Activated T-cell treated with anti-CD3 and anti-CD28 coated beads for 4 hours (primary cell): Measurements from ENCODE around the gene ATG5.
"Not testable (repeated sequence)": the region's sequence is repeated elsewhere in the genome, so short reads cannot be mapped to it uniquely, and the experiment has no call there.

Experiments
- DNase-seq: peaks from one replicate; pipeline ENCODE4 v3.0.0-alpha.2; 2020

Gene ATG5

DNA sequence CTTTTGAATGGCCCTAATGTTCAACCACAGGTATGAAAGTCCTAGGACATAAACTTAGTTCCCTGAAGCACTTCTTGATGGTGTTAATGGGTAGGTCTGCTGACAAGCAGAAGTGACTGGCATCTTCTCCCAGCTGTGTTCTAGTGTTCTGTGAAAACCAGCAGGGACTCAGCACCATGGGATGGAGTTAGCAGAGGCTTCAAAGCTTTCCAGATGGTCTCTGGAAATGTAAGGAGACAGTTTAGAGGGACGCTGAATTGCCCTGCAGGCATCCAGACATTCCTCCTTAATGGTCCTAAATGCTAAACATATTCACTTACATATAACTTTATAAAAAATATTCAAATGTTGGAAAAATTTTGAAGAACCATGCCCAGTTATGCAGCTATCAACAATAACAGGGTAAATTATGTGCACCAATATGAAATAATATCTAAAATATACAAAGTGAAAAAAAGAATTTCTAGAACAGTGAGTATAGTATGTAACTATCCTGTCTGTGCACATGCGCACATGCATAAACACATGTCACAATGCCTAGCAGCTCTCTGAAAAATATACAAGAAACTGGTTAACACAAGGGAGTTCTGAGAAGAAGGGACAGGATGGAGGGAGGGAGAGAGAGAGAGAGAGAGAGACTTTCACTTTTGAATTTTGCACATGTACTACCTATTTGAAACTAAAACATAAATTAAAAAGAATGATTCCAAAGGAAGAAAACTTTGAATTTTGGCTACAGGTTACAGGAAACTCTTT, 152.3 kb downstream of the ATG5 start:
- DNase-seq = no peak

DNA sequence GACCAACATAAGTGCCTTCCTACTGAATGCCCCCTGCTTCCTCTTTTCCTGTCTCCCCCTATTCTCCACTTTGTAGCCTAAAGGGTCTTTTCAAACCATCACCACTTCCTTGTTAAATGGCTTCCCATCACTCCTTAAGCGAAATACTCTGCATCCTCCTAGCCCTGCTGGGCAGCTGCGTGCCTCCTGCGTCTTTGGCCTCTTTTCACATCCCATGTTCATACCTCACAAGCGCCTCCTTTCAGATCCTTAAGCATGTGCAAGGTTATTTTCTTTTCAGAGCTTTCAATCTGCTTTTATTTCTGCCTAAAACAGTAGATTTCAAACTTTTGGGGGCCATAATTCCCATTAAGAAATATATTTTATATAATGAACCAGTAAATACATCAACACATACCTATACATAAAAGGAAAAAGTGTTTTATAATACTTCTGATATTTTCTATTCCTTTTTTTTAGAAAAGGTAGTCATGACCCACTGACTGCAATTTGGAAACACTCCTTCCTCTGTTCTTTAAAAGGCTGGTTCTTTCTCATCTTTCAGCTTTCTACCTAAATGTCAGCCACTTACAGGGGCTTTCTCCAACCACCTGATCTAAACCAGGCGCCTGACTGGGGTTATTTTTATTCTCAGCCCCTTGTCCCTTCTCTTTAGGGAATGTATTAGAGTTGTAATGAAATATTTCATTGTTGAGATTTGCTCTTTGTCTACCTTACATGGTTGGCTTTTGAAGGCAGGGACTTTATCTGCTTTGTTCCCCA, 155.3 kb downstream of the ATG5 start:
- no peak for DNase-seq

DNA sequence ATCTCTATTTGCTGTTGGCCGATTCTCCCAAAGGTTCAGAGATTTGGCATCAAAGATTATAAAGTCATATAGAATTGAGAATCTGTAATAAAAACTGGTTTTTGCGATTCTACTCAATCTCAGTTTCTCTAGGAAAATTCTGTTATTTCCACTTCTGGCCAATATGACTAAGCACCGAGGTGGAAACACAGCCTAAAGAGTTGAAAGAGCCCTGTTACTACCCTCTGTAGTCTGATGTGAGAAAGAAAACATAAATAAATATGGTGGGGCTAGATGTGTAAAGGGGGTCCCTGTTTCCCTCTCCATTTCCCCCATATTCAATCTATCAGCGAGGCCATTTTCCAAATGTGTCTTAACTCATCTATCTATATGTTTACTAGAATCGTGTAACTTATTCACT, 156.0 kb downstream of the ATG5 start:
- no peak for DNase-seq

DNA sequence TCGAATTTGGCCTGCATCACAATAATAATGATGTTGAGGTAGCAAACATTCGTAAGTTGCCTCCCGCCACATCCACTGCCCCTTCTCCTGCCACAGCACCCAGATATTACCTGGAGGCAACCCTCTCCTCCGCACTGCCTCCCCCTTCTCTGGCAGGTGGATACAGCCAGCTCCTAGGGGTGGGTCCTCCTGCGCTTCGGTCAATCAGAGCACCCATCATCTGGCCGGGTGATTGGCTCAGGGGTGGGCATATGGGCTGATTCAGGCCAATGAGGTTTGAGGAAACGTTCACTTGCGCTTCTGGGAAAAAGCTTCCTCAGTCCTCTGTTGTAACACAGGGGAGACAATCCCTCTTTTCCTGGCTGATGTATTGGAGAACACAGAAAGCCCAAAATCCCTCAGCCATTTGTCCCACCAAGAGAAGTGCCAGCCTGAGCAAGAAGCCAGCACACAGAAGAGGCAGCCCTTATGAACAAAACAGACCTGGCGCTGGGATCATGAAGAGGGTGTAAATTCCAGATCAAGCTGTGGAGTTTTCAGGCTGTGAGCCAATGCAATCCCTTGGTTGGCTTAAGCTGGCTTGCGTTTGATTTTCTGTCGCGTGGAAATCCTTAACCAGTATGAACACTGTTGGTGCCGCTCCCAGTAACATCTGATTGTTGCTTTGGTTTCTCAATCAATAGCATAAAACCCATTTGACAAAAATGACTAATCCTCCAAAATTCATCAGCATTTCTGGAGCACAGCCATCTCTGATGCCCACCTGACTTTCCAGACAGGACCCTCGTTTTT, 157.3 kb downstream of the ATG5 start:
- no peak for DNase-seq

DNA sequence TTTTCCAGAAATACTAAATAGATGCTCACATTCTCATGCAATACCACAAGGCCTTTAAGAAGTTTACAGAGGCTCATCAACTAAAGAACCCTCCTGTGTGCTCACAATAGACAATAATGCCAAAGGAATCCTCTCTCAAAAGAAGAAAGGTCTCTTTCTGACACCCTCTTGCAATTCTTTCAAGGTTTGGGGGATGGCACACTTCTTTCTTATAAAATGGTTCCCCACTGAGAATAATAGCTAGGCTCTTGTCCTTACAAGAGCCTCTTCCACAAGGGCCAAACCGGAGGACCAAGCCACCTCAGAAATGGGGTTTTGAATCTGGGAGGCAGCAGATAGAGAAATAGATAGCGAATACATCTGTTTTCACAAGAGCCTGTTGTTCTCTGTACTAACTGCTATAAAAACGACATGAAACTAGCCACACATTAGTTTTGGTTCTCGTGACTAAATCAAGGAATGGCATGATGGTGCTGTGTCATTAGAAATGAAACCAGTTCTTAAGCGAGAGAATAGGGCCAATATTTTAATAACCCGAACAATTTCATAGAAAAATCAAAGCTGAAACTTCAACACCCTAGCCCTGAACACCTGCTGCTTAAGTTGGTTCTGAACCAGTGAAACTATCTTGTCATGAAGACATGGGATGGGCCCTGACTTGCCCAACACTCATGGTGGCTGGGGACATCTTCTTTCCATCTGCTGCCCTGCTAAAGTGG, 158.3 kb downstream of the ATG5 start:
- DNase-seq = no peak

DNA sequence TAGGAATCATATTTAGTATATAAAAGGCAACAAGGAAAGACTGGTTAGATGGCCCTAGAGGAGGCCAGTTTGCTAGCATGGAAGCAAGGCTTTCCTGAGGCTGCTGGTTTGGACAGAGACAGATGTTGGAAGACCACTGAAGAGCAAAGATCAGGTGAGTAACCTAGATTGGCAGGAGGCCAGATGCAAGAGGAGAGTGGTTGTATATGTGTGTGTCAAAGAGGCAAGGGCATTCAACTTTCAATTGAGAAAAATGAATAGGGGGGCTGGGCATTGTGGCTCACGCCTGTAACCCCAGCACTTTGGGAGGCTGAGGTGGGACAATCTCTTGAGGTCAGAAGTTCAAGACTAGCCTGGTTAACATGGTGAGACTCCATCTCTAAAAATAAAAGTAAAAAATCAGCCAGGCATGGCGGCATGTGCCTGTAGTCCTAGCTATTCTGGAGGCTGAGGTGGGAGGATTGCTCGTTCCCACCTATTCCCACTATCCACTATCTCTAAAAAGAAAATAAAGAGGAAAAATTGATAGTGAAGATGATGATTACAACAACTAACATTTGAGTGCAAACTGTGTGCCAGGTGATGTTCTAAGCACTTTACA, 159.6 kb downstream of the ATG5 start:
- DNase-seq = no peak

DNA sequence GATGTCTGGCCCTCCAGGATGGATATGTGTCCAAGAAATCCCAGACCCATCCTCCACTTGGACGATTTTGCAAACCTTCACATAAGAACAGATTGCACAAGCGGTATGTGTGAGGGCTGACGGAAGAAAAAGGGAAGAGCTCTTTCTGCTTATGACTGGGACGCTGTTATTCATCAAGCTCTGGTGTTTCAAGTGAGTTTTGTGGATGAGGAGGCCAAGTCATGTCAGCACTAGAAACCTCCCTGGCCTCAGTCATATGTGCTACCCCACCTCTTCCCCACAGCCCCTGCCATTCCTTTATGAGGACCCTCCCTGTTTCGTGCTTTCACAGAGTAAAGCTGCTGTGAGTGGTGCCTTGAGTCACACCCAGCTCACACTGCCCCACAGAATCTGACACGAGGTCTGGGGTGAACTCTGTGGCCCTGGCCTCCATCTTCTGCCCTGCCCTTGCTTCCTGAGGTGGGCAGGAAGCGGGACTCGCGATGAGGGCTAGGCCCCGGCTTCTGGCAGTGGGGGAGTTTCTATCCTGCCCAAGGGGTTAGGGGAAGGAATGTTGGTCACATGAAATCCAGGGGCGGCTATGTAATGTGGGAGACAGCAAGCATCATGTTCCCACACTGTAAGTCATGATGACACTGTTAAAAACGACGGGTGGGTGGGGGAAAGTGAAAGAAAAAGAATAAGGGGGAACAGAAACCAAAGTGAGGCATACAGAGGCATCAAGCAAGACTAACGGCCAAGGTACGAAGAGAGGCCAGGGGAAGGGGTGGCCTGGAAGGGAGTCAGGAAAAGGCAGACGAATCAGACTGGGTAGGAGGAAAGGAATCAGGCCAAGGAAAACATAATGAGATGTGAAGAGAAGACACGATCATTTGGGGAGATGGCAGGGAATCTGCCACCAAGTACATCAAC, 161.3 kb downstream of the ATG5 start:
- DNase-seq = peak; percentile 43

DNA sequence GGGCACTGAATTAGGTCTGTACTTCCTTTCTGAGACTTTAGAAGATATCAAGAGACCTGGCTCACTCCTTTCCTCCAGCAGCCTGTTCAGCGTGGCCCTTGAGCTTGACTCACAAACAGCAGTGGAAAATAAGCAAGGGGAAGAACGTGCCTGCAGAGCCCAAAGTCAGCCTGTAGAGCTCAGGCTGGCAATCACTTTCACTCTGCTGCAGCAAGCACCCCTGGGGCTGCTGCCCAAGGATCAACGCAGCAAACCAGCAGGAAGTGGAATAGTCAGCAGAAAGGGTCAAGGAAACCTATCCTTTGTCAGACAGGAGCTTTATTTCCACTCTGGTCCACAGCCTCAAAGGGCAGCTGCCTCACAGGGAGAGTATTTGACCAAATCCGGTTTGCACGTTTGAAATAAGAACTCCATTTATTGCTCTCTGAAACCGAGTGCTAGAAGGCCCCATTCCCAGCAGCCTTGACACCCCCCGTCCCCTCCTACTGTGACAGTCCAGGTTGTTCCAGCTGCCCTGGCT, 162.1 kb downstream of the ATG5 start:
- peak; percentile 33 for DNase-seq

DNA sequence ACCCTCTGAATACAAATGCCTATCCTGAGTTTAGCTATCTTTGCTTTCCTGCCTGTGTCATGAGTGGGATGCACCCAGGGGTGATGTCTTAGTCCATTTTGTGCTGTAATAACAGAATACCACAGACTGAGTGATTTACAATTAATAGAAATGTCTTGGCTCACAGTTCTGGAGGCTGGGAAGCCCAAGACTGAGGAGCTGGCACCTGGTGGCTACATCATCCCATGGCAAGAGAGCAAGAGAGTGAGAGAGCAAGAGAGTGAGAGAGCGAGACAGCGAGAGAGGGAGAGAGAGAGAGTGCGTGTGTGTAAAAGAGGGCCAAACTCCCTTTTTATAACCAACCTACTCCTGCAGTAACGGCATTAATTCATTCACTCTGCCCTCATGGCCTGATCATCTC, 162.6 kb downstream of the ATG5 start:
- no peak for DNase-seq

DNA sequence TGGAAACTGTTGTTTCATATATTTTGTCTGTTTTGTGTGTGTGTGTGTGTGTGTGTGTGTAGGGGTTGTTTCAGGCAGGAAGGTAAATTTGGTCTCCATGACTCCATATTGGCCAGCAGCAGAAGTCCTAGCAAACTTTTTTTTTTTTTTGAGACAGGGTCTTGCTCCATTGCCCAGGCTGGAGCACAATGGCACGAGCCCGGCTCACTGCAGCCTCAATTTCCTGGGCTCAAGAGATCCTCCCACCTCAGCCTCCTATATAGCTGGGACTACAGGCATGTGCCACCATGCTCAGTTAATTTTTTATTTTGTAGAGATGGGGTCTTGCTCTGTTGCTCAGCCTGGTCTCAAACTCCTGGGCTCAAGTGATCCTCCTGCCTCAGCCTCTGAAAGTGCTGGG, 163.7 kb downstream of the ATG5 start:
- DNase-seq = no peak

DNA sequence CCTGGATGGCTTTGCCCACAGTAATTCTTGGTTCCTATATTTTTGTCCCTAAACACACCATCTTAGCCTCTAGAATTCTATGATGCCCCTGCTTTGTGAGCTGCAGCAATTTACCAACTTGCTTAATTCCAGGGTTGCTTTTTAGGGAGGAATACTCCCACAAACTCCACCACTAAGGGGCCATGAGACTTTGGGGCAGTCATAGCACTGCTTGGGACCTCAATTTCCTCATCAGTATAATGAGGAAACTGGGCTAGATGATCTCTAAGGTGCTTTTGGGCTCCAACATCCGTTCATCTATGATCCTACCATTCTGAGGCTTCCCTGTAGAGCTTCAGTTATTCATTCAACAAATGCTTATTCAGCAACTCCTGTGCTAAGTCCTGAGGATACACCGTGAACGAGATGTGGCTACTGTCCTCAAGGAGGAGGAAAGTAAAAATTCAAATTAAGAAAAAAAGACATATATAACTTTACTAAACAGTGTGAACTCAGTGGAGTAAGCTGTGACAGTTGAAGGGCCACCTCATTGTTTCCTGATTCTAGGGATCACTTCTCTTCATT, 164.2 kb downstream of the ATG5 start:
- no peak for DNase-seq

DNA sequence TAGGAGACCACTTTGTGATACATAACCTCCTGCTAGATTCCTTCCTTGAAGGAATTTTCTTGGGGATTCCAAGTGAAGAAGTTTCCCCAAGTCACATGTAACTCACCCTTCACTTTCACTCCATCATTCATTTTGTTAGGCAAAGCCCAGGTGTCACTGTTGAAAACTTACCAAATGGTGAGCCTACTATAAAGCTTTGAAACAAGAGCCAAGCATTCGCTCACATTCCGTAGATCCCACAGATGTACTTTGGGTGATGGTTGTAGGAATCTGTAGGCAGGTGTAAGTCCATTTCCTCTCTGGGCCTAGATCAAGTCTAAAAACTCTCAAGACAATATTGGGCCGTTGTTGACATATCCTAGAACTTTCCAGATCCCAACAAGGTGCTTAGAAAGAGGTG, 165.4 kb downstream of the ATG5 start:
- DNase-seq = no peak

DNA sequence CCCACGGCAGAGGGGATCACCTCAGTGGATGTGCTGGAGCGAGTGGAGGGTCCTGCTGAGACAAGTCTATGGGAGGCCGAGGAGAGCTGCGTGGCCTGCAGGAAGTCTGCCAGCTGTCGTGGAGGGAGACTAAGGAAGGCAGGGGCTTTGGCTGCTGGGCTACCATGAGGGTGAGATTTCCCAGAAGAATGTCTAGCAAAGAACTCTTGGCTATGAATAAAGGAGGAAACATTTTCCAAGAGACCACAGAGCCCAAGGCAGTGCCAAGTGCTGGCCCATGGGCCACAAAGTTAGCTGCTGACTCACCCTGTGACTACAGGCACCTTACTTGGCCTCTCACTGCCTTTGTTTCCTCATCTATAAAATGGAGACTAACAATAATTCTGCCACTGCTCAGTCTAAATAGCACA, 166.0 kb downstream of the ATG5 start:
- DNase-seq = no peak

DNA sequence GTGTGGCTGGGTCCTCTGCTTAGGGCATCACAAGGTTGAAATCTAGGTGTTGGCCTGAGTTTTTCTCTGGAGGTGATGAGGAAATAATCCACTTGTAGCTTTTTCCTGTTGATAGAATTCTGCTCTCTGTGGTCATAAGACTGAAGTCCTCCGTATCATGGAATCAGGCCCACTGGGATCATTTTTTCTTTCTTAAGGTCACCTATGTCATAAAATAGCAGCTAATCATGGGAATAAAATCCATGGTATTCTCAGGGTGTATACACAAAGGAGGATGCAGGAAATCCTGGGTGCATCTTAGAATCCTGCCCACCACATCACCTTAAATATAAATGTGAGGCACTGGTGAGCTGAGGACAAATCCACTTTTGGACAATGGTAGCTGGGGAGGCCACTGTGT, 166.7 kb downstream of the ATG5 start:
- DNase-seq = no peak

DNA sequence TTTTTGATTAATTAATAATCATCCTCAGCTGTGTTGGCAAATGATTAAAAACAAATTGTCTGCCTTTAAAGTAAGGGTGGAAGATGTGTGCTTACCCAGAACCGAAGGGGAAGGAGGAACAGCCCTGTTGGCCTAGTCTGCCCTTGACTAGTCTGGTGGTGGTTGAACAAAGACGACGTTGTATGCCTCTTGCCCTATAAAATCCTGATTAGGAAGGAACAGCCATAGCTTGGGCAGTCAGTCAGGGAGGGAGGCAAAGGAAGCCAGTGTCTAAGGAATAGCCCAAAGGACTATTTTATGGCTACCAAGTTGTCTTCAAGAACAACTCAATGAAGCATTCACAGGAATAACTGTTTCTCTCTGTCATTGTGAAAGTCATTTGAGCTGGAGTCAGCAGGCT, 168.7 kb downstream of the ATG5 start:
- no peak for DNase-seq

DNA sequence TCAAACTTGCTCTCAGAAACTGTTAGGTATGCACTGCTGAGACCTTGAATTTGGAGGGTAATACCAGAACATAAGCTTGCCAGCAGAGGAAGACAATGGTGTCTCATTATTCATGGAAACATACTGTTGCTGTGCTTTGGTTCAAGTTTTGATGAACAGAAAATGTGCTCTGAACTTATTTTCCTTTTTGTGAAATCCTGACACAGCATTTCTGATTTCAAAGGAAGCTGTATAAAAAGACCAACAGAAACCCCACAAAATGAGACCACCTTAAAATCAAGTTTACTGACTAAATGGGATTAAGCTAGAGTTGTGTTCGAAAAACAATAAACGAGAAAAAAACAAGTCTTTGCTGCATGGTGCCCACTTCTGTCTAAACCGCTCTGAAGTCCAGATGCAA, 169.1 kb downstream of the ATG5 start:
- DNase-seq = no peak

DNA sequence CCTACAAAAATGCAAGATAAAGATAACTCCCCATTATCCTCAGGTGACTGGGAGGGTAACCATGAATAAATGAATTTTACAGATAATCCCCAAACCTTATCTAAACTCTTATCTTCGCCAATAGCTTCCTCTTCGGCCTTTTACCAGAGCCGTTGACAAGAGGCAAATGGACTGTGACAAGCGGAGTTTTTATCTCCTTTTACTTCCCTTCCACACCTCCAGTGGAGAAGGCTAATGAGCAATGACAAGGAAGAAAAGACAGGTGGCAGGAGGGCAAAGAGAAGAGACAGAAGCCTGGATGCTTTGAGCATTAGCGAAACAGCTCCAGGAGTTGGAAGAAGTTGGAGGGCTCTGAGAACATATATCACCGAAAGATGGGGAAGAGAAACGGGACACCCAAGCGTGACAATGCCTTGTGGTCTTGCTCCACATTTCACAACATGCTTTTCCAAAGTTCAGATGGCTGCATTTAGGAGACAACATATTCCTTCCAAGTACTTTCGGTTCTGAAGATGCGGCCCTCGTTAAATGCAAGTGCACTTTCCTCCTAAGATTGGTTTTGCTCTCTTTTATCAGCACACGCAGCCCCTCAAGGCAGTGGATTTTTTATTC, 170.2 kb downstream of the ATG5 start:
- DNase-seq = no peak

DNA sequence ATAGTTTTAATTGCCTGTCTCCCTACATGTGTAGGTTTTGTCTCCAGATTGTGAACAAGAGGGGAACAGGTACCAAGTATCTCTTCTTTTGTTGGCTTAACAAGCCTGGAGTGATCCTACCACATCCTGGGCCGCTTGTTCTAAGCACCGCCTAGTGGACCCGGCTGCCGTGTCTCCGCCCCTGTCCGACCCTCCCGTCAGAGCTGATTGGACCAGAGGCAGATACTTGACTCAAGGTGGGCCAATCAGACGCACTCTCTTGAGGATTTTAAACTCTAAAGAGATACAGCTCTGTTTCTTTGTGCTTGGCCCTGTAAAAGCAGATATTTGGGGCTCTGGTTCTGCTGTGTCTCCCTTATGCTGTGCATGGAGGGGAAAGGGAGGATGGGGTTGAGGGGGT, 171.2 kb downstream of the ATG5 start:
- no peak for DNase-seq

DNA sequence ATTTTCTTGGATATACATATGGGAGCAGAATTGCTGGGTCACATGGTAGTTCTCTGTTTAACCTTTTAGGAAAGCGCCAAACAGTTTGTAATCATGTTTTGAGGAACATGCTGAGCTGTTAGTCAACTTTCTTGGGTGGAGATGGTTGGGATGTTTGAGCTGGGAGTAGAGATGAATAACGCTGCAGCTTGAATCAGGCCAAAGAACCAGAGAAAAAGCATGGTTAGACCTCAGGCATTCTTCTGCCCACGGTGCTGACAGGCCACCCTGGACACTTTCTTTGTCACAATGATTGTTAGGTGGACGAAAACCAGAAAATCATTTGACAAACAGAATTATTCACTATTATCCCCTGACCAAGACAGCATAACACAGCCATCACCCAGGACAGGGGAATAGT, 172.6 kb downstream of the ATG5 start:
- DNase-seq = no peak

DNA sequence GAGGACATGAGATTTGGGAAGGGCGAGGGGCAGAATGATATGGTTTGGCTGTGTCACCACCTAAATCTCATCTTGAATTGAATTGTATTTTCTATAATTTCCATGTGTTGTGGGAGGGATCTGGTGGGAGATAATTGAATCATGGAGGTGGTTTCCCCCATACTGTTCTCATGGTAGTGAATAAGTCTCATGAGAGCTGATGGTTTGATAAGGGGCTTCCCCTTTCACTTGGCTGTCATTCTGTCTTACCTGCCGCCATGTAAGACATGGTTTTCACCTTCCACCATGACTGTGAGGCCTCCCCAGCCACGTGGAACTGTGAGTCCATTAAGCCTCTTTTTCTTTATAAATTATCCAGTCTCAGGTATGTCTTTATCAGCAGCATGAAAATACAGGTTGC, 173.1 kb downstream of the ATG5 start:
- DNase-seq = not testable (repeated sequence)
